Measurements from ENCODE around the gene NOL3. TPM values are rescaled to one million over a fixed set of nuclear protein-coding genes. Genes with fewer than 3 reads are reported as not detected.
A peak's percentile ranks its signal among the peaks of the same experiment; 100 is the strongest.

The NOL3 gene
- total RNA-seq, 1 donor from 2014 or later = 8.8 TPM

- DNase-seq = no peak
Observed at GRCh38 chr16:67146523-67147357, 23.6 kb upstream of the NOL3 start.

GRCh38 chr16:67147437-67148140, 22.7 kb upstream of the NOL3 start:
- peaks cover 13% of the 10 kb centered on the region for H3K27me3 Mint-ChIP-seq (ENCODE audit: unreplicated experiment)
- peaks cover 6% of the 10 kb centered on the region for H3K36me3 Mint-ChIP-seq (ENCODE audit: unreplicated experiment)
- H3K27ac Mint-ChIP-seq (ENCODE audit: unreplicated experiment) = no peak overlapping the region
- no peak for DNase-seq
- H3K4me1 Mint-ChIP-seq (ENCODE audit: low read depth, unreplicated experiment) = peaks cover 3% of the 10 kb centered on the region
- no peak overlapping the region for H3K4me3 Mint-ChIP-seq (ENCODE audit: unreplicated experiment)
- peaks cover 2% of the 10 kb centered on the region for H3K9me3 Mint-ChIP-seq (ENCODE audit: unreplicated experiment)
- TF ChIP-seq, protein P1, sequence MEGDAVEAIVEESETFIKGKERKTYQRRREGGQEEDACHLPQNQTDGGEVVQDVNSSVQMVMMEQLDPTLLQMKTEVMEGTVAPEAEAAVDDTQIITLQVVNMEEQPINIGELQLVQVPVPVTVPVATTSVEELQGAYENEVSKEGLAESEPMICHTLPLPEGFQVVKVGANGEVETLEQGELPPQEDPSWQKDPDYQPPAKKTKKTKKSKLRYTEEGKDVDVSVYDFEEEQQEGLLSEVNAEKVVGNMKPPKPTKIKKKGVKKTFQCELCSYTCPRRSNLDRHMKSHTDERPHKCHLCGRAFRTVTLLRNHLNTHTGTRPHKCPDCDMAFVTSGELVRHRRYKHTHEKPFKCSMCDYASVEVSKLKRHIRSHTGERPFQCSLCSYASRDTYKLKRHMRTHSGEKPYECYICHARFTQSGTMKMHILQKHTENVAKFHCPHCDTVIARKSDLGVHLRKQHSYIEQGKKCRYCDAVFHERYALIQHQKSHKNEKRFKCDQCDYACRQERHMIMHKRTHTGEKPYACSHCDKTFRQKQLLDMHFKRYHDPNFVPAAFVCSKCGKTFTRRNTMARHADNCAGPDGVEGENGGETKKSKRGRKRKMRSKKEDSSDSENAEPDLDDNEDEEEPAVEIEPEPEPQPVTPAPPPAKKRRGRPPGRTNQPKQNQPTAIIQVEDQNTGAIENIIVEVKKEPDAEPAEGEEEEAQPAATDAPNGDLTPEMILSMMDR (IDR thresholded peaks at IDR 0.05; ENCODE audit: partially characterized antibody, unreplicated experiment) = no peak

More at GRCh38 chr16:67146523-67147357, 23.6 kb upstream of the NOL3 start:
- peaks cover 11% of the 10 kb centered on the region for H3K27me3 Mint-ChIP-seq (ENCODE audit: unreplicated experiment)
- peaks cover 5% of the 10 kb centered on the region for H3K36me3 Mint-ChIP-seq (ENCODE audit: unreplicated experiment)
- H3K27ac Mint-ChIP-seq (ENCODE audit: unreplicated experiment) = no peak overlapping the region
- H3K9me3 Mint-ChIP-seq (ENCODE audit: unreplicated experiment) = peaks cover 2% of the 10 kb centered on the region
- H3K4me3 Mint-ChIP-seq (ENCODE audit: unreplicated experiment) = no peak overlapping the region
- H3K4me1 Mint-ChIP-seq (ENCODE audit: low read depth, unreplicated experiment) = peaks cover 3% of the 10 kb centered on the region
- TF ChIP-seq, protein P1 (IDR thresholded peaks at IDR 0.05; ENCODE audit: partially characterized antibody, unreplicated experiment) = no peak

DNA sequence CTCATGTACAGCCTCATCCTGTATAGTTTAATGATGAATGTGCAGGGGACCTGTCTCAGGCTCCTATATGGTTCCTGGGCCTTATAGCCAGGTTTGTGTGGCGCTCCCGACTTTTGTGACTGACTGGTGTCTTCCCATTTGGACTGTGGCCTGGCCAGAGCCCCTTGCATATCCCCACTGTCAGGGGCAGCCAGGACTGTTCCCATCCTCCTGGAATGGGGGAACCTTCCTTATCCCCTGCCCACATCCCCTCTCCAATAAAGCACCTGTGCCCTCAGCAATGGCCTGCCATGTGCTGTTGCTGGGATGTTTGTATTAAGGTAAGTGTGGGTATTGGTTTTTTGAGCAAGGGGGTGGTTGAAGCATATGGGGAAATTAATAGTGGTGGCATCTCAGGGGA, 22.1 kb upstream of the NOL3 start:
- no peak for DNase-seq
- TF ChIP-seq, protein P1 (IDR thresholded peaks at IDR 0.05; ENCODE audit: partially characterized antibody, unreplicated experiment) = no peak
- H3K4me3 Mint-ChIP-seq (ENCODE audit: unreplicated experiment) = peak overlapping the region; percentile 14

DNA sequence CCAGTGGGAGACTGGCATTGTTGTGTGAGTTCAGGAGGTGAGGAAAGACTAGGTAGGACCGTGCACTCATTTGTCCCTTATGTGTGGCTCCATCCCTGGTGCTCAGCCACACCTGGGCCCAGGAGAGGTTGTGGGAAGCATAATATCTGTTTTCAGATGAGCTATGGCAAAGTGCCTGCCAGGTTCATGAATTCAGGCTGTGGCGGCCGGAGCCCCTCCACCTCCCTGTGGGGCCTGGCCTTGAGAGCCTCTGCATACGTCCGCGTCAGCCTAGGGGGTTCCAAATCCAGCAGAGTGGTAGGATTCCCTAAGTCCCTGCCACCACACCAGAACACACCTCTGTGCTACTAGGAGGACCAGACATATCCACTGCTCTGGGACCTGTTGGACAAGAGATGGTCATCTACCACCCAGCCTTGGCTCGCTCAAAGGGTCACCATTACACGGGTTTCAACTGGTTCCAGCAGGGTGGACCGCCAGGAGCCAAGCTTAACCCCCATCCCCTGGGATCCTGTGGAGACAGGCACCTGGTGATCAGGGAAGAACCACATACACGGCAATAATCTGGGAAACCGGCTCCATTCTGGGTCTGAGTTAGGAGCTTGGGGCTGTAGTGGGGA, 21.6 kb upstream of the NOL3 start:
- Mint-ChIP-seq H3K27ac (ENCODE audit: unreplicated experiment) (no peak overlapping the region), H3K4me1 (ENCODE audit: low read depth, unreplicated experiment) (peaks cover 3% of the 10 kb centered on the region), H3K9me3 (ENCODE audit: unreplicated experiment) (peaks cover 3% of the 10 kb centered on the region), H3K4me3 (ENCODE audit: unreplicated experiment) (peak overlapping the region; percentile 14), H3K27me3 (ENCODE audit: unreplicated experiment) (peaks cover 20% of the 10 kb centered on the region), H3K36me3 (ENCODE audit: unreplicated experiment) (peaks cover 9% of the 10 kb centered on the region)
- TF ChIP-seq, protein P1 (IDR thresholded peaks at IDR 0.05; ENCODE audit: partially characterized antibody, unreplicated experiment) = no peak
- no peak for DNase-seq

More for the DNA sequence above, 22.1 kb upstream of the NOL3 start:
- no peak overlapping the region for H3K27ac Mint-ChIP-seq (ENCODE audit: unreplicated experiment)
- H3K9me3 Mint-ChIP-seq (ENCODE audit: unreplicated experiment) = peaks cover 3% of the 10 kb centered on the region
- H3K27me3 Mint-ChIP-seq (ENCODE audit: unreplicated experiment) = peaks cover 19% of the 10 kb centered on the region
- peaks cover 9% of the 10 kb centered on the region for H3K36me3 Mint-ChIP-seq (ENCODE audit: unreplicated experiment)
- peaks cover 3% of the 10 kb centered on the region for H3K4me1 Mint-ChIP-seq (ENCODE audit: low read depth, unreplicated experiment)
